Neuronal stem cell (in vitro differentiated cells): ENCODE measurements around the gene SDHAF4.
"Not testable (repeated sequence)": the region's sequence is repeated elsewhere in the genome, so short reads cannot be mapped to it uniquely, and the experiment has no call there.

Experiments used
- DNase-seq: peaks from one replicate; pipeline ENCODE4 v3.0.0-alpha.2; 2013; ENCODE audit warnings: low spot score
- H2AFZ ChIP-seq: one replicate; pipeline ENCODE4 v1.6.1; 2013; ENCODE audit warnings: mild to moderate bottlenecking, low read length, inconsistent platforms
- H2AK5ac ChIP-seq: 2 replicates; pipeline ENCODE4 v1.6.1; 2013; ENCODE audit warnings: low read depth, mild to moderate bottlenecking, inconsistent platforms, low read length, moderate library complexity, mixed read lengths
- H2BK120ac ChIP-seq: 2 replicates; pipeline ENCODE4 v1.6.1; 2013; ENCODE audit warnings: low read depth, mild to moderate bottlenecking, inconsistent platforms, low read length, moderate library complexity, mixed read lengths
- H2BK12ac ChIP-seq: one replicate; pipeline ENCODE4 v1.6.1; 2013; ENCODE audit warnings: low read length, inconsistent platforms
- H2BK15ac ChIP-seq: 2 replicates; pipeline ENCODE4 v1.6.1; 2013; ENCODE audit warnings: mild to moderate bottlenecking, low read length, inconsistent platforms, mixed read lengths
- H2BK5ac ChIP-seq: one replicate; pipeline ENCODE4 v1.6.1; 2013; ENCODE audit warnings: inconsistent platforms, mild to moderate bottlenecking, low read length, moderate library complexity
- H3K14ac ChIP-seq: one replicate; pipeline ENCODE4 v1.6.1; 2013; ENCODE audit warnings: low read length, inconsistent platforms
- H3K18ac ChIP-seq: 2 replicates; pipeline ENCODE4 v1.6.1; 2013; ENCODE audit warnings: low read length, inconsistent platforms
- H3K23ac ChIP-seq: 2 replicates; pipeline ENCODE4 v1.6.1; 2013; ENCODE audit warnings: low read depth, mild to moderate bottlenecking, mixed read lengths, low read length, inconsistent platforms; ENCODE audit not compliant: poor library complexity
- H3K27ac ChIP-seq: replicated peaks from 3 replicates; pipeline ENCODE4 v1.5.1; 2013; ENCODE audit warnings: low read length, inconsistent platforms
- H3K27me3 ChIP-seq, 3 experiments: 2 replicates each; pipeline ENCODE4 v1.6.1; 2013; ENCODE audit warnings: low read length in 3 of 3, mild to moderate bottlenecking in 2 of 3, inconsistent platforms in 1 of 3, low read depth in 1 of 3, mixed read lengths in 1 of 3, moderate library complexity in 1 of 3; ENCODE audit not compliant: control insufficient read depth in 3 of 3, insufficient read depth in 3 of 3
- H3K36me3 ChIP-seq, 2 donors: replicated peaks in 1 of 2; 2 replicates each; pipeline ENCODE4 v1.6.1; 2013; ENCODE audit warnings: low read length in 2 of 2; ENCODE audit not compliant: control insufficient read depth in 2 of 2, insufficient read depth in 2 of 2
- H3K4ac ChIP-seq: 2 replicates; pipeline ENCODE4 v1.6.1; 2013; ENCODE audit warnings: inconsistent platforms, mild to moderate bottlenecking, low read length, moderate library complexity
- H3K4me1 ChIP-seq, 2 donors: 1 replicate in 1 of 2; 2 replicates in 1 of 2; pipeline ENCODE4 v1.6.1; 2013; ENCODE audit warnings: low read length in 2 of 2, low read depth in 1 of 2; ENCODE audit not compliant: control insufficient read depth in 2 of 2, insufficient read depth in 1 of 2
- H3K4me2 ChIP-seq: one replicate; pipeline ENCODE4 v1.6.1; 2013; ENCODE audit warnings: mild to moderate bottlenecking, low read length, inconsistent platforms; ENCODE audit not compliant: insufficient read depth, poor library complexity, severe bottlenecking
- H3K4me3 ChIP-seq, 2 donors: 2 replicates each; pipeline ENCODE4 v1.5.1; 2013; ENCODE audit warnings: low read length in 2 of 2, mild to moderate bottlenecking in 2 of 2, inconsistent platforms in 1 of 2, moderate library complexity in 1 of 2
- H3K79me1 ChIP-seq: one replicate; pipeline ENCODE4 v1.6.1; 2013; ENCODE audit warnings: low read depth, mild to moderate bottlenecking, inconsistent platforms, low read length, moderate library complexity
- H3K9ac ChIP-seq: one replicate; pipeline ENCODE4 v1.6.1; 2013; ENCODE audit warnings: mild to moderate bottlenecking, low read depth, low read length, inconsistent platforms; ENCODE audit not compliant: poor library complexity
- H3K9me3 ChIP-seq, 2 donors: replicated peaks in 1 of 2; 2 replicates each; pipeline versions ENCODE3 to v1.6.1; 2013; ENCODE audit warnings: low read length in 2 of 2, mild to moderate bottlenecking in 2 of 2, inconsistent platforms in 1 of 2, low read depth in 1 of 2, mixed read lengths in 1 of 2, moderate library complexity in 1 of 2; ENCODE audit not compliant: control insufficient read depth in 2 of 2, insufficient read depth in 1 of 2
- H4K8ac ChIP-seq: one replicate; pipeline ENCODE4 v1.6.1; 2013; ENCODE audit warnings: low read depth, mild to moderate bottlenecking, inconsistent platforms, low read length, moderate library complexity
- H4K91ac ChIP-seq: one replicate; pipeline ENCODE4 v1.6.1; 2013; ENCODE audit warnings: low read length, low read depth, mild to moderate bottlenecking, inconsistent platforms; ENCODE audit not compliant: poor library complexity
- WGBS, 2 donors: extraction: QIAGEN DNeasy Blood & Tissue Kit; methylation state at CpG; one replicate each; pipeline ENCODE4 v1.1.7; 2013; ENCODE audit warnings: missing lambda C conversion rate in 2 of 2, mixed read lengths in 1 of 2; ENCODE audit not compliant: insufficient read length in 2 of 2, insufficient replicate concordance in 1 of 2; ENCODE audit errors: extremely low coverage in 2 of 2; 5-methylcytosine and 5-hydroxymethylcytosine counted together

SDHAF4 gene

GRCh38 chr6:70551566-70551965 lies 15.2 kb upstream of the SDHAF4 start:
- no CpG with 5 or more reads among the region's 1 CpG for WGBS, 2 donors
- Histone ChIP-seq H2BK12ac (no peak overlapping the region), H3K14ac (no peak overlapping the region), H3K4ac (no peak overlapping the region), H3K36me3 (peaks cover 0 to 11% of the 10 kb centered on the region in 2 donors), H2BK15ac (no peak overlapping the region), H3K4me1 (no peaks in the 10 kb centered on the region), H4K8ac (no peak overlapping the region), H3K27ac (no peak overlapping the region), H3K79me1 (no peaks in the 10 kb centered on the region), H3K4me3 (no peak overlapping the region), H3K18ac (no peak overlapping the region), H3K9me3 (peaks cover 0 to 6% of the 10 kb centered on the region in 2 donors), H2BK5ac (no peak overlapping the region), H4K91ac (no peak overlapping the region), H2BK120ac (no peak overlapping the region), H3K4me2 (no peak overlapping the region), H3K27me3 (no peaks in the 10 kb centered on the region), H2AK5ac (no peak overlapping the region), H2AFZ (no peak overlapping the region), H3K23ac (no peak overlapping the region), H3K9ac (no peak overlapping the region)
- no peak for DNase-seq

- H3K27ac ChIP-seq, H4K8ac ChIP-seq, DNase-seq, H3K4me1 ChIP-seq, H3K79me1 ChIP-seq, H3K14ac ChIP-seq, H3K9me3 ChIP-seq, H3K18ac ChIP-seq, H3K23ac ChIP-seq, H3K9ac ChIP-seq, H2BK12ac ChIP-seq, H2BK120ac ChIP-seq, H2AFZ ChIP-seq, H3K27me3 ChIP-seq, H2AK5ac ChIP-seq, H2BK5ac ChIP-seq, H2BK15ac ChIP-seq, H3K4ac ChIP-seq, H3K4me2 ChIP-seq, H4K91ac ChIP-seq, H3K4me3 ChIP-seq: not testable (repeated sequence)
- WGBS, 2 donors: no CpG with 5 or more reads among the region's 13 CpGs
- peaks cover 0 to 14% of the 10 kb centered on the region in 2 donors for H3K36me3 ChIP-seq
These were observed 14.3 kb upstream of the SDHAF4 start for GRCh38 chr6:70552286-70552940.

- Histone ChIP-seq H3K4me2 (no peak overlapping the region), H3K18ac (no peak overlapping the region), H3K23ac (no peak overlapping the region), H3K36me3 (peaks cover 0 to 19% of the 10 kb centered on the region in 2 donors), H2BK12ac (no peak overlapping the region), H2BK5ac (no peak overlapping the region), H3K27me3 (no peaks in the 10 kb centered on the region), H4K8ac (no peak overlapping the region), H2BK120ac (no peak overlapping the region), H4K91ac (no peak overlapping the region), H3K9ac (no peak overlapping the region), H3K4me1 (no peaks in the 10 kb centered on the region), H3K4ac (no peak overlapping the region), H3K9me3 (peaks cover 0 to 6% of the 10 kb centered on the region in 2 donors), H2AK5ac (no peak overlapping the region), H2BK15ac (no peak overlapping the region), H3K4me3 (no peak overlapping the region), H3K79me1 (no peaks in the 10 kb centered on the region), H3K27ac (no peak overlapping the region), H3K14ac (no peak overlapping the region), H2AFZ (no peak overlapping the region)
- WGBS, 2 donors: no CpG with 5 or more reads among the region's 1 CpG
- DNase-seq: no peak
These were observed 13.8 kb upstream of the SDHAF4 start for GRCh38 chr6:70552974-70553373.

GRCh38 chr6:70557998-70558397 lies 8.7 kb upstream of the SDHAF4 start:
- no peaks in the 10 kb centered on the region for H3K27me3 ChIP-seq
- no peak overlapping the region for H3K9ac ChIP-seq
- no peaks in the 10 kb centered on the region for H3K9me3 ChIP-seq
- no peak overlapping the region for H3K14ac ChIP-seq
- no peak overlapping the region for H2BK5ac ChIP-seq
- no peak overlapping the region for H2BK15ac ChIP-seq
- H3K18ac ChIP-seq: no peak overlapping the region
- no peaks in the 10 kb centered on the region for H3K4me1 ChIP-seq
- H3K36me3 ChIP-seq: peaks cover 0 to 35% of the 10 kb centered on the region in 2 donors
- H4K91ac ChIP-seq: no peak overlapping the region
- no peak overlapping the region for H2BK12ac ChIP-seq
- no peak overlapping the region for H2BK120ac ChIP-seq
- no peak for DNase-seq
- no CpG with 5 or more reads among the region's 1 CpG for WGBS, 2 donors
- H3K23ac ChIP-seq: no peak overlapping the region
- H3K4me3 ChIP-seq: no peak overlapping the region
- no peak overlapping the region for H3K4me2 ChIP-seq
- H4K8ac ChIP-seq: no peak overlapping the region
- H3K27ac ChIP-seq: no peak overlapping the region
- no peak overlapping the region for H2AK5ac ChIP-seq
- no peak overlapping the region for H3K4ac ChIP-seq
- no peaks in the 10 kb centered on the region for H3K79me1 ChIP-seq
- H2AFZ ChIP-seq: no peak overlapping the region
